WI38 (cell line): ENCODE results near the gene GPR15.

Source experiments
- H3K4me3 ChIP-seq: 2 replicates; pipeline ENCODE4 v1.5.1; 2011; ENCODE audit warnings: low read depth, mild to moderate bottlenecking, control low read depth, low read length
- CTCF ChIP-seq: IDR thresholded peaks from 2 replicates; pipeline ENCODE4 v1.5.1; 2012; ENCODE audit warnings: low read depth, mild to moderate bottlenecking, control low read depth, low read length

Gene GPR15

GRCh38 chr3:98518816-98519215 is 13.0 kb upstream of the GPR15 start:
- H3K4me3 ChIP-seq, result no peak overlapping the region

DNA sequence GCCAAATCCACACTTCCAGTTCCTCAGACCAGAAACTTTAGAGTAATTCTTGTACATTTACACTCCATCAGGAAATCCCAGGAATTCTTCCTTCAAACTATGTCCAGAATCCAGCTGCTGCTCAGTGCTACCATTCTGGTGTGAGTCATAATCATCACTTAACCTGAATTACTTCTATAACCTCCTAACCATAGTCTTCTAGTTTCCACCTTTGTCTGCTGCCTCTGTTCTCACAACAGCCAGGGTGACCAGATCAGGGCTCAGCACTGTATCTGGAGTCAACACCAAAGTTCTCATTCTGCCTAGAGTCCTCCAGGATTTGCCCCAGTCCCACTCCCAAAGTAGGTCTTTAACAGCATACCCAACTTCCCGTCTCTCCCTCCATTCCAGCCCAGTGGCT is 12.4 kb upstream of the GPR15 start:
- TF ChIP-seq CTCF, result no peak
- H3K4me3 ChIP-seq, result no peak overlapping the region

More at GRCh38 chr3:98518816-98519215, 13.0 kb upstream of the GPR15 start:
- TF ChIP-seq CTCF, result no peak

DNA sequence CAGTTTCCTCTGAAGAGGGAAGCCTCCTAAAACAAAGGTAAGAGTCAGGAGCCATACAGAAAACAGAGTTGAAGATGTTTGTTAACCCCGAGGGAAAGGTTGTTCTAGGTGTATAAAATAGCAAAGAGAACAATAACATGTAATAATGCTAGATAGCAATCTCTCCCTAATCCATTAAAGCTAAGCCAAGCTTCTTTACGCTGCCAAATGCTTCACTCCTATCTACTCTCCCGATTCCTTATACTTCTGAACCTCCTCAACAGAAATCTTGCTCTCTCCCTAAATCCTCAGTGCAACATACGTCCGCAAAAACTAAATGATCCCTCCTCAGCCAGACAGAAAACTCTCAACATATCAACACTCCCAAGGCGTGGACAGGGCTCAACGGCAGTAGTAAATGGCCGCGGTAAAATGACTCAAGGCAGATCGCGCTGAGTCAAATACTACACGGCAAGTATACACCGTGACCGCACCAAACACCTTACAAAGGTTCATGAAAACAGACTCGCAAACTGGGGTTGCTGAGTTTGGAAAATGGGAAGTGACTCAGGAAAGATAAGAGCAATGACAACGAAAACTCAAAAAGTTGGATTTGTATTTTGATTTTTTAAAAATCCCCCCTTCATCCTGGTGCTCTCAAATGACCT is 9.8 kb upstream of the GPR15 start:
- H3K4me3 ChIP-seq, result peak overlapping the region; percentile 88
- no peak for TF ChIP-seq CTCF

DNA sequence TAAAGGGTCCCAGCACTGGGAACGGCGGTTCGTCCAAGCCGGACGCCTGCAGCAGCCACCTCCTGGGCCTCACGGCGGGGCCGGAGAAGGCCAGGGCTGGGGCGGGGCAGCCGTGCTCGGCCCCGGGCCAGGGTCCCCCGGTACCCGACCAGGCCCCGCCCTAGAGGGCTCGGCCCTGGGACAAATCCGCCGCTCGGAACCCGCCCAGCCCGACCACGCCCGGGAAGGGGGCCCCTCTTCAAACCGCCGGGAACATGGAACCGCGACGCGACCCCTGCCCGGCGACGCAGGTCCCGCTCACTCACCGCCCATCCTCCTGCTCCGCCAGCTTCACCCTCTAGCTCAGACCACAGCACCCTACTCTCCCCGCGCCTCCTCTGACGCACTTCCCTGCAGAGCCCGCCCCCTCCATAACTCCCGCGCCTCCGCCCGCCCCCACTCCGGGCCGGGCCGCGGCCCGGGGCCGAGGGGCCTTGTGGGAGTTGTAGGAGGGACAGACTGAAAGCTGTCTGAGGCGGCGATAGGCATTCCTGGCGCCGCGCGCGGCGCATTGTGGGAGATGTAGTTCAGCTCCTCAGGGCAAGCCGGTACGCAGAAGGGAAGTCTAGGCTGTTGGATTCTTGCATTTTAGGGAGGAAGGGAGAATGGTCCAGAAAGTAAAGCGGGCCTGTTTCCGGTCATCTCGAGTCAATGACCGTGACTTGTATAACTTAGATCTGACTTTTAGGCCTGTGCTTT is 9.1 kb upstream of the GPR15 start, which contains the start of gene CLDND1:
Gene CLDND1, minus strand, starts transcription at position 359 of the 738 bp plus-strand sequence. CDS start 1,478 bp downstream, outside the sequence.
- peak within 1 kb of the TSS; percentile 88 for H3K4me3 ChIP-seq

DNA sequence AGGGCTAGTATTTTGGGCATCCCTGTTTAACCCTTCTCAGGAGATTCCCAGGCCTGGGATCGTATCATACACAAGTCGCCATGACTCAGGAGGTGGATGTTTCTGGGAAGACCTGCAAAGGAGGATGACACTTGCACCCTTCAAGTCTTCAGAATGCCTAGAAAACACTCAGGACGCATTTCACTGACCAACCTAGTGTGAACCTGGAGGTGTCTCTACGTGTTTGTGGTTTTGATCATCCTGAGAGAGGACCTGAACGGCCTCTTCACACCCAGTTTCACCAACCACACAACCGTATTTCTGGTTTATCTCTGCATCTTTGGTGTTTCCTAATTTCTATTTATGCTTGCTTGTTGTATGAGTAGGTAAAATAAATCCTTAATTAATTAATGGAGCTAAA is 6.3 kb upstream of the GPR15 start:
- H3K4me3 ChIP-seq, result no peak overlapping the region
- no peak for TF ChIP-seq CTCF

More for the DNA sequence above, 9.1 kb upstream of the GPR15 start, which contains the start of gene CLDND1:
- TF ChIP-seq CTCF, result no peak

- no peak overlapping the region for H3K4me3 ChIP-seq
- no peak for TF ChIP-seq CTCF
Observed at GRCh38 chr3:98528474-98529346, 3.1 kb upstream of the GPR15 start.
